KG1 (cell line): ENCODE measurements around the gene ABCA13.

ENCODE experiments used
- DNase-seq: peaks from one replicate; lab custom pipeline; 2025; lab: John Stamatoyannopoulos, UW

ABCA13 gene

GRCh38 chr7:48638041-48638440 lies 466.8 kb downstream of the ABCA13 start:
- no peak for DNase-seq

GRCh38 chr7:48643431-48644013 lies 472.3 kb downstream of the ABCA13 start:
- no peak for DNase-seq

GRCh38 chr7:48658138-48658537 lies 486.9 kb downstream of the ABCA13 start:
- DNase-seq: no peak

GRCh38 chr7:48660306-48660870 lies 489.1 kb downstream of the ABCA13 start:
- DNase-seq: no peak

DNA sequence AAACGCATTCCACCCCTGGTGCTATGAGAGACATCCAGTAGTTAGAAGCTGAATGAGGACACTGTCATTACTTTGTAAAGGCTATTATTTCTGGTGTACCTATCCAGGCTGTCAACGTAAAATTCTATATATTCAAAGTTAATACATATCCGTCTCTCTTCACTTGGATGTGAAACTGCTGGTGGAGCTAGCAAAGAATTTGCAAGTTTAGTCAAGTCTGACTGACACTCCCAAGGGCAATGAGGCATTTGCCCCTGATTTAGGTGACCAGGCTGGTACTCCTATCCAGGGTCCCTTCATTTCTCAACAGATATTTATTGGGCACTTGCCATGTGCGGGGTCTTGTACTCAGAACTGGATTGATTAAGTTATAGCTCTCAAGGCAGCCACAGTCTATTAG lies 493.0 kb downstream of the ABCA13 start:
- DNase-seq: no peak

DNA sequence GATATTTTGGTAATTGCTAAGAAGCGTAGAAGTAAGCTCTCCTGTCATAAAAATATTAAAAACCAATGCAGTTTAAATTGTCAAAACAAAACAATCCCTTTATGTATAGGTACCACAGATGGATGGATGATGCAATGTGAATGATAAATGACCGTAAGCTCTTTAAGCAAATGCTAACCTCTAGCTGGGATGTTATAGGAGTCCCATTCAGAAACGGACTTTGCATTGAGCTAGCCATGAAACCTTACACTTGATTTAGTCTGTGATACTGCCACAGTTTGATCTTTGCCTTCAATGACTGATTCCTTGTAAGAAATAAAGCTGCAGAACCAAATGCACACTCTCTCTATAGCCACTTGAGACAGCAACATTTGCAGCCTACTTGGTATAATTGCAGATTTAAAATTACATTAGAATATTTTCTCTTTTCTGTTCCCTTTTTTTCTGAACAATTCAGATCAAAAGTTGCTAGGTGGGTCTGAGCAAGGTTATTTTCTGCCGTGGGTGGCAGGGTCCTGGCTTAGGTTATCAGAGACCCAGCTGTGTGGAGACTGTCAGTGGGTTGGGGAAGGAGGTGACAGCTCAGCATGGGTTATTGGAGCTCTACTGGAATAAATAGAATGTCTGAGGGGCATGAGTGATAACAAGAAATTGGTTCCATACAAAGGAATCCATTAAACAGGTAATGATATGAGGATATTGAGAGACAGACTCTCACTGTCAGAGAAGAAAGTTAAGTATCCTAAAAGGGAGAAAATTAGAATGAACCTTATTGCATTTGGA lies 494.3 kb downstream of the ABCA13 start:
- no peak for DNase-seq

- DNase-seq: no peak
Observed at GRCh38 chr7:48667407-48667806, 496.1 kb downstream of the ABCA13 start.

GRCh38 chr7:48671656-48672055 lies 500.4 kb downstream of the ABCA13 start:
- no peak for DNase-seq

DNA sequence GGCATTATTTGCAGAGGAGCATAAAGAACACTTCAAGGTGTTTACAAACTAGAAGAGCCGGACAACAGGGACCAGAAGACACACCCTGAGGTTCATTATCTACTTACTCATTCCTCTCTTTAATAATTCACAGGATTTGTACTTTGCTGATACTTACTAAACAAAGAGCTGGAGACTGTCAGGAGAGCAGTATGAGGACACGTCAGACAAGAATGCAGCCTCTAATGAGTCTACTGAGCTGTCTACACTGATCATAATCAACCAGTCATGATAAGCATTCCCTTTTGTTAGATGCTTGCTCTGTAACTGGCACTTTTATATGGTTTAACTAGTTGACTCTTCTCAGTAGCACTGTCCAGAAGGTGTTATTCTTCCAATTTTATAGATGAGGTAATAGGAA lies 509.7 kb downstream of the ABCA13 start:
- DNase-seq: no peak

GRCh38 chr7:48691788-48692187 lies 520.5 kb downstream of the ABCA13 start:
- DNase-seq: no peak
